Measurements from ENCODE around the gene EFNB2.

Gene EFNB2

GRCh38 chr13:106498158-106498557, 37.3 kb downstream of the EFNB2 start:
- DNase-seq (ENCODE audit: low read depth, low spot score): no peak
- no peaks in the 10 kb centered on the region for H3K27me3 ChIP-seq (ENCODE audit: insufficient read depth, insufficient read length)
- no peak for TF ChIP-seq SUZ12 (IDR thresholded peaks at IDR 0.05; ENCODE audit: extremely low read depth, insufficient read depth, insufficient read length)
- TF ChIP-seq YY1 (IDR thresholded peaks at IDR 0.05; ENCODE audit: insufficient read depth, insufficient read length): no peak
- TF ChIP-seq ZNF274 (IDR thresholded peaks at IDR 0.05; ENCODE audit: low read depth, low read length): no peak
- H3K9ac ChIP-seq (ENCODE audit: insufficient read length, low read depth): no peak overlapping the region
- peaks cover 38% of the 10 kb centered on the region for H3K36me3 ChIP-seq (ENCODE audit: insufficient read depth, insufficient read length, low read length)
- no peaks in the 10 kb centered on the region for H3K4me1 ChIP-seq (ENCODE audit: insufficient read depth, insufficient read length)
- H3K9me3 ChIP-seq (ENCODE audit: insufficient read depth, low read length): no peaks in the 10 kb centered on the region
- H3K4me3 ChIP-seq (ENCODE audit: insufficient read length, low read depth): no peak overlapping the region

DNA sequence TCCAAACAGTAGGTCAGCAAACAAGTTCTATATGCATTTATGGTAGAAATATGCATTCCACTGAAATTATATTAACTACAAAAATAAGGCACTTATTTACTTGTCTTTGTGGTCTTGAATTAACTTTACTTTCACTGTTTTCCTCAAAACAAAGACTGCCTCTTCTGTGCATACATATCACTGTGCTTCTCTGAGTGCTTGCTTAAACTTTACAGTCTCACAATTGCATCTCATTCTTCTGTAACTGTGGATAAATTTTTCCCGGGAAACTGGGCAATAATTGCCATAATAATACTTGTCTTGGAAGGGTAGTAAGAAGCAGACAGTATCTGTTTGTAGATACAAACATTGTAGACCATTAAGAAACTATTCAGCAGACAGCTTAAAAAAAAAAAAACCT, 38.4 kb downstream of the EFNB2 start:
- no peaks in the 10 kb centered on the region for H3K27me3 ChIP-seq (ENCODE audit: insufficient read depth, insufficient read length)
- no peak overlapping the region for H3K4me3 ChIP-seq (ENCODE audit: insufficient read length, low read depth)
- no peak for DNase-seq (ENCODE audit: low read depth, low spot score)
- no peaks in the 10 kb centered on the region for H3K4me1 ChIP-seq (ENCODE audit: insufficient read depth, insufficient read length)
- TF ChIP-seq ZNF274 (IDR thresholded peaks at IDR 0.05; ENCODE audit: low read depth, low read length) (no peak), SUZ12 (IDR thresholded peaks at IDR 0.05; ENCODE audit: extremely low read depth, insufficient read depth, insufficient read length) (no peak), YY1 (IDR thresholded peaks at IDR 0.05; ENCODE audit: insufficient read depth, insufficient read length) (no peak)
- H3K9ac ChIP-seq (ENCODE audit: insufficient read length, low read depth): no peak overlapping the region
- peaks cover 48% of the 10 kb centered on the region for H3K36me3 ChIP-seq (ENCODE audit: insufficient read depth, insufficient read length, low read length)
- H3K9me3 ChIP-seq (ENCODE audit: insufficient read depth, low read length): no peaks in the 10 kb centered on the region

DNA sequence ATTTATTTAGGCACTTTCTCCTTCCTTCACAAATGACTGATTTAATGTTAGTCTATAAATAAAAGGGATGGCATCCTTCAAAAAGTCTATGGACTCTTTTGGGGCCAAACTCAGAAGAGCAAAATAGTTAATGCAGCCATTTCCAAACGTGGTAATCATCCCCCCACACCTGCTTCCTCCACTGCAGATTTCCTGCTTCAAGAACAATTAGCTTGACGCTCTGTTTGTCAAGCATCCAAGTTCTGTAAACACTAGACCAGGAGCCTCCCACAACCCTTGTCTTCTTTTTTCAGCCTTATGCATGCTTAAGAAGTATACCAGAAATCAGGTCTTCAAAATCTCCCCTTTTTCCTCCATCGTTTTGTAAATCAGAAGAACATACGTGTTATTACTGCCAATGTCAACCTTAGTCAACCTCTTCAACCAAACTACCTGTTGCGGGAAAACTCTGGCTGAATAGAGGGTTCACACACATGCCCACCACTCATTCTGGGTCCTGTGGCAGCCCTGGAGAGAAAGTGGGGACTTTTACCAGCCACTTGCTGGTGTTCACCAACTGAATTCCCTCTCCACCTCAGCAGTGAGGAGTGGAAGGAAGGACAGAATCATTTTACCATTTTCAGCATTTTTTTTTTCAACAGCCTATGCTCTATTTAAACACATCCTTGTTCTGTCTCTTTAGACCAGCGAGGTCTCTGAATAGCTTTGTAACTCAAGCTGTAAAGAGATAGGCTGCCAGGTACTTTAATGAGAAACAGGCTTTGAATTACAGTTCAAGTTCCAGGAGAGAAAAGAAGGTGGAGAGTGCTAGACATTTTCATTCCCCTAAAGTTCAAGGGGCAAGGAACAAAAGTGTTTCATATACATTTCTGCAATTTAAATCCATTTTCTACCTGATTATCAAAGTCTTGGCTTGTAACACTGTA, 39.1 kb downstream of the EFNB2 start:
- Histone ChIP-seq H3K36me3 (ENCODE audit: insufficient read depth, insufficient read length, low read length) (peaks cover 56% of the 10 kb centered on the region), H3K4me1 (ENCODE audit: insufficient read depth, insufficient read length) (no peaks in the 10 kb centered on the region), H3K9ac (ENCODE audit: insufficient read length, low read depth) (no peak overlapping the region), H3K27me3 (ENCODE audit: insufficient read depth, insufficient read length) (no peaks in the 10 kb centered on the region), H3K4me3 (ENCODE audit: insufficient read length, low read depth) (no peak overlapping the region), H3K9me3 (ENCODE audit: insufficient read depth, low read length) (no peaks in the 10 kb centered on the region)
- DNase-seq (ENCODE audit: low read depth, low spot score): no peak
- no peak for TF ChIP-seq SUZ12 (IDR thresholded peaks at IDR 0.05; ENCODE audit: extremely low read depth, insufficient read depth, insufficient read length)
- no peak for TF ChIP-seq ZNF274 (IDR thresholded peaks at IDR 0.05; ENCODE audit: low read depth, low read length)
- no peak for TF ChIP-seq YY1 (IDR thresholded peaks at IDR 0.05; ENCODE audit: insufficient read depth, insufficient read length)

DNA sequence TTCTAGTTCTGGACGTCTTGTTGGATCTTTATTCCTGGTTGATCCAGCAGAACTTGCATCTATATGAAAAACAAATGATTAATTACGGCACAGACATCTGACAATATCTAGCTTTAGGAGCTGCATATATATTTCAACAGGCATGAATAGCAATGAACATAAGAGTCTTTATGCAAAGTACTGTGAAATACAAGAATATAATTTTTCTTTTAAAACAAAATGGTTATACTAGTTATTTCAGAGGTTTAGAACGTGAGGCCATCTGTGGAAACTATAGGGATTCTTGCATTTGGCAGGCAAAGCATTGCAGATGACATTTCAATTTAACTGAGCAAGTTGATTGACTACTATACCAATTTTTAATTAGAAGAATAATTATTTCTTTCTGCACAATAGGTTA, 40.5 kb downstream of the EFNB2 start:
- no peak overlapping the region for H3K4me3 ChIP-seq (ENCODE audit: insufficient read length, low read depth)
- peaks cover 59% of the 10 kb centered on the region for H3K36me3 ChIP-seq (ENCODE audit: insufficient read depth, insufficient read length, low read length)
- TF ChIP-seq YY1 (IDR thresholded peaks at IDR 0.05; ENCODE audit: insufficient read depth, insufficient read length): no peak
- no peak for TF ChIP-seq SUZ12 (IDR thresholded peaks at IDR 0.05; ENCODE audit: extremely low read depth, insufficient read depth, insufficient read length)
- no peak for TF ChIP-seq ZNF274 (IDR thresholded peaks at IDR 0.05; ENCODE audit: low read depth, low read length)
- no peak for DNase-seq (ENCODE audit: low read depth, low spot score)
- no peaks in the 10 kb centered on the region for H3K9me3 ChIP-seq (ENCODE audit: insufficient read depth, low read length)
- no peaks in the 10 kb centered on the region for H3K27me3 ChIP-seq (ENCODE audit: insufficient read depth, insufficient read length)
- no peak overlapping the region for H3K9ac ChIP-seq (ENCODE audit: insufficient read length, low read depth)
- no peaks in the 10 kb centered on the region for H3K4me1 ChIP-seq (ENCODE audit: insufficient read depth, insufficient read length)

GRCh38 chr13:106494506-106494905, 41.0 kb downstream of the EFNB2 start:
- no peaks in the 10 kb centered on the region for H3K4me1 ChIP-seq (ENCODE audit: insufficient read depth, insufficient read length)
- H3K9me3 ChIP-seq (ENCODE audit: insufficient read depth, low read length): no peaks in the 10 kb centered on the region
- DNase-seq (ENCODE audit: low read depth, low spot score): no peak
- no peak for TF ChIP-seq SUZ12 (IDR thresholded peaks at IDR 0.05; ENCODE audit: extremely low read depth, insufficient read depth, insufficient read length)
- TF ChIP-seq ZNF274 (IDR thresholded peaks at IDR 0.05; ENCODE audit: low read depth, low read length): no peak
- no peak for TF ChIP-seq YY1 (IDR thresholded peaks at IDR 0.05; ENCODE audit: insufficient read depth, insufficient read length)
- H3K36me3 ChIP-seq (ENCODE audit: insufficient read depth, insufficient read length, low read length): peaks cover 59% of the 10 kb centered on the region
- H3K9ac ChIP-seq (ENCODE audit: insufficient read length, low read depth): no peak overlapping the region
- H3K4me3 ChIP-seq (ENCODE audit: insufficient read length, low read depth): no peak overlapping the region
- no peaks in the 10 kb centered on the region for H3K27me3 ChIP-seq (ENCODE audit: insufficient read depth, insufficient read length)

- TF ChIP-seq YY1 (IDR thresholded peaks at IDR 0.05; ENCODE audit: insufficient read depth, insufficient read length): no peak
- no peak for TF ChIP-seq SUZ12 (IDR thresholded peaks at IDR 0.05; ENCODE audit: extremely low read depth, insufficient read depth, insufficient read length)
- TF ChIP-seq ZNF274 (IDR thresholded peaks at IDR 0.05; ENCODE audit: low read depth, low read length): no peak
Measured at GRCh38 chr13:106493533-106494220, 41.8 kb downstream of the EFNB2 start.

More at GRCh38 chr13:106493533-106494220, 41.8 kb downstream of the EFNB2 start:
- DNase-seq (ENCODE audit: low read depth, low spot score): no peak
- Histone ChIP-seq H3K4me3 (ENCODE audit: insufficient read length, low read depth) (no peak overlapping the region), H3K9me3 (ENCODE audit: insufficient read depth, low read length) (no peaks in the 10 kb centered on the region), H3K9ac (ENCODE audit: insufficient read length, low read depth) (no peak overlapping the region), H3K4me1 (ENCODE audit: insufficient read depth, insufficient read length) (no peaks in the 10 kb centered on the region), H3K27me3 (ENCODE audit: insufficient read depth, insufficient read length) (no peaks in the 10 kb centered on the region), H3K36me3 (ENCODE audit: insufficient read depth, insufficient read length, low read length) (peaks cover 59% of the 10 kb centered on the region)

Data from NT2/D1 (cell line).